HG02973 (cell line): ENCODE data around the gene POLR3GL.
"Not testable (repeated sequence)": the region's sequence is repeated elsewhere in the genome, so short reads cannot be mapped to it uniquely, and the experiment has no call there.

Experiments
- ATAC-seq: cut with Tn5 transposase; IDR thresholded peaks from one replicate; pipeline ENCODE4 v1.9.1; 2021; ENCODE audit warnings: moderate library complexity; ENCODE audit not compliant: unreplicated experiment

POLR3GL gene

DNA sequence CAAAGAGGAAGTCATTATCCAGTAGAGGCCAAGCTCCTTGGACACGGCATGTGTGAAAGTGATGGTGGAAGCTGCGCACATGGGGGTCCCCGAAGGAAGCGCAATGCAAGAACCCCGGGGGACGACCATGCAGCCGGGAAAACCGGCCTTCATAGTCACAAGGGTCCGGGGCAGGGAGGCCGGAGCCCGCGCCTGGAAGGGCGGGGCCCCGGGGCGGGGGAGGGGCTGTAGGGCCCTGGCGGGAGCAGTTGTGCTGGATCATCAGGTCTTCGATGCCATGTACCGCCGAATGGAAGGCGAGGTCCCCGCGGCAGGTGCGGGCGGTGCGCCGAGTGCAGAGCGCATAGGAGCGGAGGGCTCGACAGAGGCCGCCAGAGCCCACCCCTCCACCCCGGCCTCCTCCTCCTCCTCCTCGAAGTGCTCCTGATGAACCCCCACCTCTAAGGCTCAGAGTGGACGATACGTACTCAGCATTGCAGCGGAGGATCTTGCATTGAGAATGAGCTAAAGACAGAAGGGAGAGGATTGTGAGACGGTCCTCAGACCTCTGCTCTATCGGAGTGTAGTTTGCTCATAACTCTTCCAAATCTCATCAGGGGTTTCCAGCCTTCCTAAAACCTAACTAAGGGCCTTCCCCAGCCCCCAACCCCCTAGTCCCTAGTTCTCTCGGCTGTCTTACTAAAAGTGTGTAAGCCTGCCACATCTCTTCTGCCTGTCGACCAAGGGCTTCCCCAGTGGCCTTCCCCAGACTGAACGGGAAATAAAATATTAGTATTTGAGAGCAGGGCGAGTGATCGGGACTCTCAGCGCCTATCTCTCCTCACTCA lies 55.0 kb downstream of the POLR3GL start:
- no peak for ATAC-seq

DNA sequence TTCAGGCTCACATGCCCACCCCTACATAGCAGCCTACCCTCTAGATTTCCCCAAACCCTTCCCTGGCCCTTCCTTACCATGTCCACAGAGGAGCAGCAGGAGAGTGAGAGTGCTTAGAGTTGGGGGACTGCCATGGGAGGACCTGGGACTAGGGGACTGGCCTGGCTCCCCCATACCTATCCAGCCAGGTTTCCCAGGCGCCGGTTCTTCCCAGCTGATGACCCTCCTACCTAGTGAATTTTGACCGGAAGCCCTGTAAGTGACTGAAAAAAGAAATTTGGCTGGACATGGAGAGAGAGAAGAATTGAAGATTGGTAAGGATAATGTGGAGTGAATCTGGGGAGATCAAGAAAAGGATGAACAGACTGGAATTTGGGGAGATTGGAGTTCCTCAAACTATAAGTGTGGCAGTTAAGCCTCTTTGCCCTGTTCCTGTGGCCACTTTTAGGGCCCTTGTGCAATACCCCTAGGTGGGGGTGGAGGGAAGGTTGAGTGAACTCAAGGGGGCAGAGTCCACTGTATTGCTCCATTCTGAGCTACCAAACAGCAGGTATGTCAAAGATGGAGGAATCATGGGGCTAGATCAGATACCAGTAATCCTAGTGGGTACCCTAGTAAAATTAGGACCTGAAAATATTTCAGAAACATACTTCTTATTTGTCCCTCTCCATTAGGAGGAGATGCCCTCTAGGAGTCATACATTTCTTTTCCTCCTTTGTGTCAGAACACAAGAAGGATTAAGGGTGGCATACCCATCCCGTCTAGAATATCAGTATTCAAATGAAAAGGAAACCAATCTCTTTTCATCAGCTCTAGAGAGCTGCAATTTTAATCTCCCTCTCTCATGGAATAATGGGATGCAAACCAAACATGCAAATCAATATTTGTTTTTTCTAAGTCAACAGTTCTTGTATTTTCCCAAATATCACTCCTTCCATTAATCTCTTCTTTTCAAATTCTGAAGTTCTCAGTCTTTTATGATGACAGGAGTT lies 55.9 kb downstream of the POLR3GL start:
- no peak for ATAC-seq

DNA sequence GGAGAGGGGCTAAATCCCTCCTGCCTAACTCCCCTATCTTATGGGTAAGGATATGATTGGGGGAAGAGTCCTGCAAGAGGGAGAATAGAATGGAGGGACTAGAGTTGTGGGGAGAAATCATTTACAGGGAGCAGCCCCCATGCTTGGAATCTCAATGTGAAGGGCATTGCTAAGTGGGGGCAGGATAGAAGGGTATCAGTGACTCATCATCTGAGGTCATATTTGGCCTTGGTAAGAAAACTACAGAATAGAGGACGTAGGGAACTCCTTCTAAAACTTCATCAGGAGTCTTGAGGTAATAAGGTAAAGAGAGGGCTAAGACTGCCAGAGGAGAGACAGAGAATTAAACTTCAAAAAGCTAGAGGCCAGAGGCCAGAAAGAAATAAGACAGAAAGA lies 56.6 kb downstream of the POLR3GL start:
- ATAC-seq = no peak

DNA sequence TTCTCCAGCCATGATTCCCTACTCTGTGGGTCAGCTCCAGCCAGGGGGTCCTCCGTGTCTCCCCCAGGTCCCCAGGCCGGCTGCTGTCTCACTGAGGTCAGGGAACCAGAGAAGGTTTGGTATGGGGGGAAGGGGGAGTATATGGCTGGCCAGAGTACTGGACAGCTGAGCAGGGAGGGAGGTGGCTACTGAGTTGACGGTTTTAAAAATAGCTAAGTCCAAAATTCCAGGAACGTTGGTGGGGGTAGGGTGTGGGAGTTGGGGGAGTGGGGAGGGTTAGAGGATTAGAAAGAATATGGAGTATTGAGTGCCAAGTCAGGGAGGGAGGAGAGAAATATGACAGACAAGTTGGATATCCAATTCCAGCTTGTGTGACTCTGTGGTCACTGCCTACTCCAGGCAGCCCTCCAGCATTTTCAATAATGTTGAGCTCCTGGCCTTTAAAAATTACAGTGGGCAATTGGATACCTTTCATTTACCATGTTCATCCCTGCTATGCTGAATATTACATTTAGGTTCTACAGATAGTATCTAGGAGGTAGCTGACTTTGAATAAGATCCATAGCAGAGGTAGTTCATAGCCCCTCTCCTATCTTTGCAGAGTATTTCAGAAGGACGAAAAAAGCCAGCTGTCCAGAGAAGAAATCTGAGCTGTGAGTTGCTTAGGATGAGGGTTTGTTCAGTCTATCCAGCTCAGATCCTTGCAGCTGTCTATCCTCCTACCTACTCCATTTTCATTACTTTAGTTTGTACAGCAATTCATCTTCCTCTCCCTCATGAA lies 57.3 kb downstream of the POLR3GL start, which contains the start of gene HJV:
HJV (minus strand) TSS at position 114 of the 781 bp plus-strand sequence. CDS start 1,504 bp downstream, outside the sequence.
- no peak for ATAC-seq

DNA sequence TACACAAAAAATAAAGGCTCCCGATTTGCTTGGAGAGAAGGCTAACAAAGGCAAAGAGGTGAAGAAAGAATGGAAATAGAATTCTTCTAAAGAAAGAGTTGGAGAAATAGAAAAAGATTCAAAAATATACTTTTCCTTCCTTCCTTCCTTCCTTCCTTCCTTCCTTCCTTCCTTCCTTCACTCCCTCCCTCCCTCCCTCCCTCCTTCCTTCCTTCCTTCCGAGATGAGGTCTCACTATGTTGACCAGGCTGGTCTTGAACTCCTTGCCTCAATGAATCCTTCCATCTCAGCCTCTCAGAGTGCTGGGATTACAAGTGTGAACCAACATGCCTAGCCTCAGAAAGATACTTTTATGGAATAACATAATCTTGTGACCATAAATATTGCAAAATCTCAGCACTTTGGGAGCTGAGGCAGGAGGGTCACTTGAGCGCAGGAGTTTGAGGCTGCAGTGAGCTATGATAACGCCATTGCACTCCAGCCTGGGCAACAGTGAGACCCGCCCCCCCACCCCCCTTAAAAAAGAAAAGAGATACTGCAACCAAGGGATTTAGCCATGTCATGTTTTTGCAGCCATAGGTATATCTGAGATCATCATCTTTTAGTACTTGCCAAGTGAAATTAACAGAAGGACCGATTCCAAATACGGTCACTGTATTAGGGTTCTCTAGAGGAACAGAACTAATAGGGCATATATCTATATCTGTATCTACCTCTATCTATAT lies 58.1 kb downstream of the POLR3GL start:
- no peak for ATAC-seq

DNA sequence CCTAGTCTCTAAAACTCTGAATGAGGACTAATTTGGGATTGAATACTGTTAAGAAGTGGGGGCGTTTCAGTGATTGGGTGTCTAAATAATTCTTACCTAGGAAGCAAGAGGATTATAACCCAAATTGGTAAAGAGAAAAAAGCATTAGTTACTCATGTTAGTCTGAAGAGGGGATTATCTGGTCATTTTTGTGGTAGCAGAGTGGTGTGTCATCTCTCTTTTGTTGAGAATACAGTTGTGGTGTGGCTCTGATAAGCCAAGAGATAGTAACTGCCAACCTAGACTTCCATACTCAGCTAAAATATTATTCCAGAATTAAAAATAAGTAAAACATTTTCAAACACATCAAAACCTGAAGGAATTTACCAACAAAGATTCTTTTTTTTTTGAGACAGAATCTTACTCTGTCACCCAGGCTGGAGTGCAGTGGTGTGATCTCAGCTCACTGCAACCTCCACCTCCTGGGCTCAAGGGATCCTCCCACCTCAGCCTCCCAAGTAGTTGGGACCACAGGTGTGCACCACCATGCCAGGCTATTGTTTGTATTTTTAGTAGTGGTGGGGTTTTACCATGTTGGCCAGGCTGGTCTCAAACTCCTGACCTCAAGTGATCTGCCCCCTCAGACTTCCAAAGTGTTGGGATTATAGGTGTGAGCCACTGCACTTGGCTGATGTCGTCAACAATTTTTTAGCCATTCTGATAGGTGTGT lies 61.5 kb downstream of the POLR3GL start:
- ATAC-seq = not testable (repeated sequence)

DNA sequence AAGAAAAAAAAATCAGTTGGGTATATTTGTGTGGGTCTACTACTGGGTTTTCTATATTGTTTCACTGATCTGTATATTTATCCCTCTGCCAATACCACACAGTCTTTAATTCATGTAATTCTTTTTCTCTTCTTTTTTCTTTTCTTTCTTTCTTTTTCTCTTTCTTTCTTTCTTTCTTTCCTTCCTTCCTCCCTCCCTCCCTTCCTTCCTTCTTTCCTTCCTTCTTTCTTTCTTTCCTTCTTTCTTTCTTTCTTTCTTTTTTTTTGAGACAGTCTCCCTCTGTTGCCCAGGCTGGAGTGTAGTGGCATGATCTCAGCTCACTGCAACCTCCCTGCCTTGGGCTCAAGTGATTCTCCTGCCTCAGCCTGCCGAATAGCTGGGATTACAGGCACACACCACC lies 62.2 kb downstream of the POLR3GL start:
- ATAC-seq = not testable (repeated sequence)
